ENCODE data around the gene GDF15.

The GDF15 gene

DNA sequence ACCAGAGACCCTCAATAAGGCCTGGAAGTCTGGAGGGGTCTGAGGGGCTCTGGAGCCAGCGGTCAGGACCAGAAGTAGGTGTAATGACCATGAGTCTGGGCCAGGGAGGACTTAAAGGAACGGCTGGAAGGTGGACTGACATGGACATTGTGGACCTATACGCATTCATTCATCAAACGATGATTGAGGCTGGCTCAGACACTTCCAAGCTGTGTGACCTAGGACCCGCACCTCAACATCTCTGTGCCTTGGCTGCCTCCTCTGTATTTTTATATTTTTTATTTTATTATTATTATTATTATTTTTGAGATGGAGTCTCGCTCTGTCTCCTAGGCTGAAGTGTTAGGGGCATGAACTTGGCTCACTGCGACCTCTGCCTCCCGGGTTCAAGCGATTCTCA, 20.8 kb downstream of the GDF15 start:
- peaks cover 18% of the 10 kb centered on the region for H3K27me3 ChIP-seq (replicated peaks; ENCODE audit: insufficient read depth, low read length)

DNA sequence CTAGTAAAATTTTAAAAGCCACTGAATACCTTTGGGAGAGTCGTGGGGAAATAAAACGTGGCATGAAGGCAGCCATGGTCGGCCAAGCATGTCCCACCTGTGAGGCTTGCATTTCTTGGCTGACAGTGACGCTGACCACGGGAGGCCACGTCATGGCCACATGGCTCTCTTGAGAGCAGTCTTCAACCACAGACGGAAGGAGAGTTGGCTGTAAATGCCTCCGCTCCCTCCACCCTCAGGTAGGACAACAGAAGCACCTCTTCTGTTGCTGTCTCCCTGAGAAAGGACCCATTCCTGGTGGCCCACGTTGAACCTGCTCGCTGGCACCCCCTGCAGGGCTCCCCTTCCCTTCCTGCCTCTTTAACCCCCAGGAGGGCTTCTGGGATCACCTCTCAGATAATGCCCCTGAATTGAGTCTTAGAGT, 22.1 kb downstream of the GDF15 start:
- Histone ChIP-seq H4K20me1 (ENCODE audit: insufficient read depth, low read length) (no peaks in the 10 kb centered on the region), H2AFZ (ENCODE audit: low read length) (no peak overlapping the region), H3K9ac (ENCODE audit: low read length) (no peak overlapping the region), H3K9me2 (replicated peaks; ENCODE audit: insufficient read depth, low read length) (no peaks in the 10 kb centered on the region), H3K79me2 (ENCODE audit: low read length) (no peaks in the 10 kb centered on the region), H3K27ac (ENCODE audit: low read length) (no peak overlapping the region), H3K27me3 (replicated peaks; ENCODE audit: insufficient read depth, low read length) (peaks cover 30% of the 10 kb centered on the region), H3K9me3 (replicated peaks; ENCODE audit: insufficient read depth, low read length) (no peaks in the 10 kb centered on the region), H3K4me2 (ENCODE audit: low read depth, low read length) (no peak overlapping the region), H3K36me3 (replicated peaks; ENCODE audit: insufficient read depth, low read length) (no peaks in the 10 kb centered on the region), H3K4me3 (ENCODE audit: low read length) (no peak overlapping the region), H3F3A (ENCODE audit: insufficient read depth, low read length) (no peaks in the 10 kb centered on the region), H3K4me1 (ENCODE audit: low read length) (no peaks in the 10 kb centered on the region)
- DNase-seq = no peak
- TF ChIP-seq, protein P1, sequence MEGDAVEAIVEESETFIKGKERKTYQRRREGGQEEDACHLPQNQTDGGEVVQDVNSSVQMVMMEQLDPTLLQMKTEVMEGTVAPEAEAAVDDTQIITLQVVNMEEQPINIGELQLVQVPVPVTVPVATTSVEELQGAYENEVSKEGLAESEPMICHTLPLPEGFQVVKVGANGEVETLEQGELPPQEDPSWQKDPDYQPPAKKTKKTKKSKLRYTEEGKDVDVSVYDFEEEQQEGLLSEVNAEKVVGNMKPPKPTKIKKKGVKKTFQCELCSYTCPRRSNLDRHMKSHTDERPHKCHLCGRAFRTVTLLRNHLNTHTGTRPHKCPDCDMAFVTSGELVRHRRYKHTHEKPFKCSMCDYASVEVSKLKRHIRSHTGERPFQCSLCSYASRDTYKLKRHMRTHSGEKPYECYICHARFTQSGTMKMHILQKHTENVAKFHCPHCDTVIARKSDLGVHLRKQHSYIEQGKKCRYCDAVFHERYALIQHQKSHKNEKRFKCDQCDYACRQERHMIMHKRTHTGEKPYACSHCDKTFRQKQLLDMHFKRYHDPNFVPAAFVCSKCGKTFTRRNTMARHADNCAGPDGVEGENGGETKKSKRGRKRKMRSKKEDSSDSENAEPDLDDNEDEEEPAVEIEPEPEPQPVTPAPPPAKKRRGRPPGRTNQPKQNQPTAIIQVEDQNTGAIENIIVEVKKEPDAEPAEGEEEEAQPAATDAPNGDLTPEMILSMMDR (IDR thresholded peaks at IDR 0.05; ENCODE audit: low read length) = peak; percentile 45
- no peak for TF ChIP-seq EZH2phosphoT487 (IDR thresholded peaks at IDR 0.05; ENCODE audit: low read length)

More for the DNA sequence above, 20.8 kb downstream of the GDF15 start:
- no peaks in the 10 kb centered on the region for H4K20me1 ChIP-seq (ENCODE audit: insufficient read depth, low read length)
- no peaks in the 10 kb centered on the region for H3F3A ChIP-seq (ENCODE audit: insufficient read depth, low read length)
- no peak overlapping the region for H3K27ac ChIP-seq (ENCODE audit: low read length)
- no peaks in the 10 kb centered on the region for H3K9me3 ChIP-seq (replicated peaks; ENCODE audit: insufficient read depth, low read length)
- no peak overlapping the region for H2AFZ ChIP-seq (ENCODE audit: low read length)
- no peak overlapping the region for H3K4me3 ChIP-seq (ENCODE audit: low read length)
- TF ChIP-seq, protein P1 (IDR thresholded peaks at IDR 0.05; ENCODE audit: low read length) = no peak
- TF ChIP-seq EZH2phosphoT487 (IDR thresholded peaks at IDR 0.05; ENCODE audit: low read length) (no peak), EZH2 (optimal IDR thresholded peaks at IDR 0.05; ENCODE audit: low read depth, low read length) (no peak)
- no peak for DNase-seq
- H3K36me3 ChIP-seq (replicated peaks; ENCODE audit: insufficient read depth, low read length) = no peaks in the 10 kb centered on the region
- H3K79me2 ChIP-seq (ENCODE audit: low read length) = no peaks in the 10 kb centered on the region
- no peak overlapping the region for H3K9ac ChIP-seq (ENCODE audit: low read length)
- no peaks in the 10 kb centered on the region for H3K9me2 ChIP-seq (replicated peaks; ENCODE audit: insufficient read depth, low read length)
- H3K4me2 ChIP-seq (ENCODE audit: low read depth, low read length) = no peak overlapping the region
- no peaks in the 10 kb centered on the region for H3K4me1 ChIP-seq (ENCODE audit: low read length)

DNA sequence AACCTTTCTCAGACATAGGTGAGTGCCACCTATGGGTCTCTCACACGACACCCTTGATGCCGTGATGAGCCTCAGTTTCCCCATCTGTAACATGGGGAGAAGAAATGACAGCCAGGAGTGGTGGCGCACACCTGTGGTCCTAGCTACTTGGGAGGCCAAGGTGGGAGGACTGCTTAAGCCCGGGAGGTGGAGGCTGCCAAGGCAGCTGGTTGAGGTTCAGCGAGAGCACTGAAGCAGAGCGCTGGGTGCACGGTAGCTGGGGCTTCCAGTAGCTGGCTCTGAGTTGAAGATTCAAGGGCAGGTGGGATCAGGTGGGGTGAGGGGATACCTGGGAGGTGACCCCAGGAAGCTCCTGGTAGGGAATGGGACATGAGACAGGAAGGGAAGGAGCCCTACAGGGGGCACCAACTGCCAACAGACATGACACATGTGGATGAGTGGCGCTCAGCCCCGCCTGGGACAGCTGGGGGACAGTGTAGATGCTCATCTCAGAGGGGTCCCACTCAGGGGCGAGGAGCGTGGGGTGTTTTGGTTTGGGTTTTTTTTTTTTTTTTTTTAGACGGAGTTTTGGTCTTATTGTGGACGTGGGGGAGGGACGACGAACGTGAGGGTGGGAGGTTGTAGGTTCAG, 26.8 kb downstream of the GDF15 start:
- Histone ChIP-seq H3K79me2 (ENCODE audit: low read length) (no peaks in the 10 kb centered on the region), H4K20me1 (ENCODE audit: insufficient read depth, low read length) (no peaks in the 10 kb centered on the region), H3K9ac (ENCODE audit: low read length) (no peak overlapping the region), H3K9me2 (replicated peaks; ENCODE audit: insufficient read depth, low read length) (no peaks in the 10 kb centered on the region), H3K9me3 (replicated peaks; ENCODE audit: insufficient read depth, low read length) (no peaks in the 10 kb centered on the region), H3K4me2 (ENCODE audit: low read depth, low read length) (no peak overlapping the region), H3K27me3 (replicated peaks; ENCODE audit: insufficient read depth, low read length) (peaks cover 63% of the 10 kb centered on the region), H3K4me1 (ENCODE audit: low read length) (no peaks in the 10 kb centered on the region), H3K36me3 (replicated peaks; ENCODE audit: insufficient read depth, low read length) (no peaks in the 10 kb centered on the region), H3F3A (ENCODE audit: insufficient read depth, low read length) (no peaks in the 10 kb centered on the region), H2AFZ (ENCODE audit: low read length) (no peak overlapping the region), H3K27ac (ENCODE audit: low read length) (no peak overlapping the region), H3K4me3 (ENCODE audit: low read length) (no peak overlapping the region)
- DNase-seq = no peak
- TF ChIP-seq, protein P1 (IDR thresholded peaks at IDR 0.05; ENCODE audit: low read length) = no peak
- no peak for TF ChIP-seq EZH2phosphoT487 (IDR thresholded peaks at IDR 0.05; ENCODE audit: low read length)
- TF ChIP-seq EZH2 (optimal IDR thresholded peaks at IDR 0.05; ENCODE audit: low read depth, low read length) = no peak

Measured in MM.1S (cell line).